Calu3 (cell line): ENCODE measurements around the gene NT5DC3. TPM values are rescaled to one million over a fixed set of nuclear protein-coding genes. Genes with fewer than 3 reads are reported as not detected.

Experiments
- BruUV-seq: library from RNA; stranded (reverse); fragments of 400-500 nt; replicated peaks from 2 replicates; lab custom pipeline; 2021; lab: Mats Ljungman, UMichigan
- CTCF ChIA-PET: fragments of 300-600 bp; sonication (Branson Sonifier 250); formaldehyde crosslinking; loops from one replicate; lab custom pipeline; 2022; ENCODE audit warnings: antibody characterized with exemption; lab: Charles Lee
- DNase-seq: peaks from one replicate; pipeline ENCODE4 v3.0.0; 2022
- H3K27ac Mint-ChIP-seq: one replicate; pipeline ENCODE4 v1.8.0; 2022; ENCODE audit warnings: mixed read lengths; ENCODE audit not compliant: unreplicated experiment
- H3K27me3 Mint-ChIP-seq: one replicate; pipeline ENCODE4 v1.8.0; 2022; ENCODE audit warnings: mixed read lengths; ENCODE audit not compliant: unreplicated experiment
- H3K36me3 Mint-ChIP-seq: one replicate; pipeline ENCODE4 v1.8.0; 2022; ENCODE audit warnings: mild to moderate bottlenecking, moderate library complexity, mixed read lengths; ENCODE audit not compliant: insufficient read depth, unreplicated experiment
- H3K4me1 Mint-ChIP-seq: one replicate; pipeline ENCODE4 v1.8.0; 2022; ENCODE audit warnings: mild to moderate bottlenecking, low read depth, mixed read lengths; ENCODE audit not compliant: unreplicated experiment
- H3K4me3 Mint-ChIP-seq: one replicate; pipeline ENCODE4 v1.8.0; 2022; ENCODE audit warnings: mild to moderate bottlenecking, low read depth, moderate library complexity, mixed read lengths; ENCODE audit not compliant: unreplicated experiment
- H3K9me3 Mint-ChIP-seq: one replicate; pipeline ENCODE4 v1.8.0; 2022; ENCODE audit warnings: low read depth, mixed read lengths; ENCODE audit not compliant: unreplicated experiment
- intact Hi-C: fragments of 100-400 bp; cut with micrococcal nuclease; formaldehyde crosslinking; loops from one replicate; pipeline ENCODE4 v1.10.0; 2022; ENCODE audit not compliant: unreplicated experiment
- total RNA-seq: library from RNA; stranded (reverse); gene quantifications from 2 replicates; pipeline ENCODE4 v1.2.3, GENCODE V29; 2022
- TF ChIP-seq, protein P1 (sequence below): fragments of 200-600 bp; IDR thresholded peaks from one replicate; pipeline ENCODE4 v1.8.0; 2022; ENCODE audit warnings: antibody characterized with exemption; ENCODE audit not compliant: unreplicated experiment

Gene NT5DC3
- total RNA-seq, 1 experiment from 2014 or later: 24.0 TPM

DNA sequence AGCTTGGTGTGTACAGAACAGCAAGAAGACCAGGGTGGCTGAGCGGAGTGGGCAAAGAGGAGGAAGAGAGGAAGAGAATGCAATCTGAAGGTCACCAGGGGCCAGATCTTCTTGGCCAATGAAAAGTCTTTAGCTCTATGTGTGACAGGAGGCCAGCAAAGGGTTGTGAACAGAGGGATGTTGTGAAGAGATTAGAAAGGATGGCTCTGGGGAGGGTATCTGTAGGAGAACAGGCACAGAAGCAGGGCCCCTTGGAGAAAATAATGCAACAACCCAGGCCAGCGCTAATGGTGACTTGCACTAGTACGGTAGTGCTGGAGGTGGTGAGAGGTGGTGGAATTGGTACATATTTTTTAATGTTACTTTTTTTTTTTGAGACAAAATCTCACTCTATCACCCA, 97.2 kb downstream of the NT5DC3 start:
- peaks cover 23% of the 10 kb centered on the region for H3K4me1 Mint-ChIP-seq
- H3K27ac Mint-ChIP-seq: peak overlapping the region; percentile 1
- intact Hi-C loops: no loop called here
- no peaks in the 10 kb centered on the region for H3K9me3 Mint-ChIP-seq
- CTCF ChIA-PET: interaction anchor here (0.7 kb wide), 1 partner anchor 91 kb away, joined by 4 read pairs; no protein-coding TSS in a partner anchor
- peaks cover 6% of the 10 kb centered on the region for H3K36me3 Mint-ChIP-seq
- TF ChIP-seq, protein P1, sequence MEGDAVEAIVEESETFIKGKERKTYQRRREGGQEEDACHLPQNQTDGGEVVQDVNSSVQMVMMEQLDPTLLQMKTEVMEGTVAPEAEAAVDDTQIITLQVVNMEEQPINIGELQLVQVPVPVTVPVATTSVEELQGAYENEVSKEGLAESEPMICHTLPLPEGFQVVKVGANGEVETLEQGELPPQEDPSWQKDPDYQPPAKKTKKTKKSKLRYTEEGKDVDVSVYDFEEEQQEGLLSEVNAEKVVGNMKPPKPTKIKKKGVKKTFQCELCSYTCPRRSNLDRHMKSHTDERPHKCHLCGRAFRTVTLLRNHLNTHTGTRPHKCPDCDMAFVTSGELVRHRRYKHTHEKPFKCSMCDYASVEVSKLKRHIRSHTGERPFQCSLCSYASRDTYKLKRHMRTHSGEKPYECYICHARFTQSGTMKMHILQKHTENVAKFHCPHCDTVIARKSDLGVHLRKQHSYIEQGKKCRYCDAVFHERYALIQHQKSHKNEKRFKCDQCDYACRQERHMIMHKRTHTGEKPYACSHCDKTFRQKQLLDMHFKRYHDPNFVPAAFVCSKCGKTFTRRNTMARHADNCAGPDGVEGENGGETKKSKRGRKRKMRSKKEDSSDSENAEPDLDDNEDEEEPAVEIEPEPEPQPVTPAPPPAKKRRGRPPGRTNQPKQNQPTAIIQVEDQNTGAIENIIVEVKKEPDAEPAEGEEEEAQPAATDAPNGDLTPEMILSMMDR: no peak
- DNase-seq: no peak
- BruUV-seq: no TSS peak
- peaks cover 9% of the 10 kb centered on the region for H3K27me3 Mint-ChIP-seq
- H3K4me3 Mint-ChIP-seq: no peak overlapping the region

DNA sequence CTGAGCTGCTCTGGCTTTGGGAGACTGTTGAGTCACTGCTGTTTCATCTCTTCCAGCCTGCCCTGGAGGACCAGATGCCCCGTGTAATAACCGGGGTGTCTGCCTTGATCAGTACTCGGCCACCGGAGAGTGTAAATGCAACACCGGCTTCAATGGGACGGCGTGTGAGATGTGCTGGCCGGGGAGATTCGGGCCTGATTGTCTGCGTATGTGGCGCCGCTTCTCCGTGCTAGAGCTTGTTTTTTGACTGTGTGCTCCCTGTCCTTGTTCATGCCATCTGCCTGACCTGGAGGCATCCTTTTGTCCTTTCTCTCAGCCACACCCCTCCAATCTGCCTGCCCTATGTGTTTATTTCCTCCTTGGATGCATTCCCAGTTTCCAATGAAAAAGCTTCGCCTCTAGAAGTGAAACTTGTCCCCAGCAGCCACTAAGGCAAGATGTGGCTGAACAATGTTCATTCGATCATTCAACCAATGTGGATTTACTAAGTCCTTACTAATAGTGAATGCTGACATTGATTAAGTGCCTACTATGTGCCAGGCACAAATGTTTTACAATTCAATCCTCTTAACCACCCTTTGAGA, 98.6 kb downstream of the NT5DC3 start:
- H3K27ac Mint-ChIP-seq: peak overlapping the region; percentile 43
- peaks cover 10% of the 10 kb centered on the region for H3K4me1 Mint-ChIP-seq
- no peaks in the 10 kb centered on the region for H3K9me3 Mint-ChIP-seq
- TF ChIP-seq, protein P1: no peak
- H3K4me3 Mint-ChIP-seq: no peak overlapping the region
- intact Hi-C loops: no loop called here
- H3K27me3 Mint-ChIP-seq: peaks cover 16% of the 10 kb centered on the region
- no TSS peak for BruUV-seq
- peaks cover 6% of the 10 kb centered on the region for H3K36me3 Mint-ChIP-seq
- CTCF ChIA-PET: no interaction called here
- peak; percentile 28 for DNase-seq

DNA sequence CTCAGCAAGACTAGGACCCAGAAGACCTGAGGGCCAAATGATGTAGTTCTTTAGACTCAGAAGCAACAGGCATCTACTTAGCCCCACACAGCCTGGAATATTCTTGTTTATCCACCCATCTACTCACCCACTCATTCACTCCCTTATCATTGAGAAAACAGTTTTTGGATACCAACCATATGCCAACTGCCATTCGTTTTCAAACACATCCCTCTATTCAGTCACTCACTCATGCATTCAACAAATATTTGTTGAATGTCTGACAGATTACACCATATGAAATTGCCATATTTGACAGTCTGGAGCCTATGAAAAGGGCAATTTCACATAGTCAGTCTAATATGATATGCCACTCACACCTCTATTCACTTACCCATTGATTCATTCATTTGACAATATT, 103.2 kb downstream of the NT5DC3 start:
- Mint-ChIP-seq H3K36me3 (peaks cover 6% of the 10 kb centered on the region), H3K4me3 (no peak overlapping the region), H3K27ac (no peak overlapping the region), H3K27me3 (peaks cover 52% of the 10 kb centered on the region), H3K4me1 (peaks cover 9% of the 10 kb centered on the region), H3K9me3 (no peaks in the 10 kb centered on the region)
- intact Hi-C loops: no loop called here
- no TSS peak for BruUV-seq
- CTCF ChIA-PET: no interaction called here
- DNase-seq: no peak
- TF ChIP-seq, protein P1: no peak

DNA sequence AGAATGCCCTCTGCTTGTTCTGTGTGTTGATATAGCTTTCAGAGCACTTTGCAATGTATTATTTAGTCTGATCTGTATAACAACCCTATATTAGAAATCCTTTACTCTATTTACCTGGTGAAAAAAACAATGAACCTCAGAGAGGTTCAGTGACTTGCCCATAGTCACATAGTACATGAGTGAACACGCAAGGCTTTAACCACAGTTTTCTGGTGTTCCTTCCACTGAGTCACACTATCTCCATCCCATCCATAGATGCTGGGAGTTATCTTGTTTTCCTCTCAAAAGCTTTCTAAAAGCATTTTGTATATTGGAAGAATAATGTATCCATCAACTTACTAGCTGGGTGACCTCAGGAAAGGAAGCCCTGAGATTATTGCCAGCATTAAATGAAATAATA, 104.5 kb downstream of the NT5DC3 start:
- no peak for DNase-seq
- peaks cover 46% of the 10 kb centered on the region for H3K27me3 Mint-ChIP-seq
- H3K27ac Mint-ChIP-seq: no peak overlapping the region
- no TSS peak for BruUV-seq
- TF ChIP-seq, protein P1: no peak
- no peak overlapping the region for H3K4me3 Mint-ChIP-seq
- intact Hi-C loops: no loop called here
- H3K9me3 Mint-ChIP-seq: no peaks in the 10 kb centered on the region
- H3K36me3 Mint-ChIP-seq: no peaks in the 10 kb centered on the region
- H3K4me1 Mint-ChIP-seq: no peaks in the 10 kb centered on the region
- CTCF ChIA-PET: no interaction called here
